Calu3 (cell line): ENCODE data around the gene GPLD1. TPM values are rescaled to one million over a fixed set of nuclear protein-coding genes. Genes with fewer than 3 reads are reported as not detected.
"Not testable (repeated sequence)": the region's sequence is repeated elsewhere in the genome, so short reads cannot be mapped to it uniquely, and the experiment has no call there.

Experiments used
- BruUV-seq: library from RNA; stranded (reverse); fragments of 400-500 nt; replicated peaks from 2 replicates; lab custom pipeline; 2021; lab: Mats Ljungman, UMichigan
- CTCF ChIA-PET: fragments of 300-600 bp; sonication (Branson Sonifier 250); formaldehyde crosslinking; loops from one replicate; lab custom pipeline; 2022; ENCODE audit warnings: antibody characterized with exemption; lab: Charles Lee
- DNase-seq: peaks from one replicate; pipeline ENCODE4 v3.0.0; 2022
- H3K27ac Mint-ChIP-seq: one replicate; pipeline ENCODE4 v1.8.0; 2022; ENCODE audit warnings: mixed read lengths; ENCODE audit not compliant: unreplicated experiment
- H3K27me3 Mint-ChIP-seq: one replicate; pipeline ENCODE4 v1.8.0; 2022; ENCODE audit warnings: mixed read lengths; ENCODE audit not compliant: unreplicated experiment
- H3K36me3 Mint-ChIP-seq: one replicate; pipeline ENCODE4 v1.8.0; 2022; ENCODE audit warnings: mild to moderate bottlenecking, moderate library complexity, mixed read lengths; ENCODE audit not compliant: insufficient read depth, unreplicated experiment
- H3K4me1 Mint-ChIP-seq: one replicate; pipeline ENCODE4 v1.8.0; 2022; ENCODE audit warnings: mild to moderate bottlenecking, low read depth, mixed read lengths; ENCODE audit not compliant: unreplicated experiment
- H3K4me3 Mint-ChIP-seq: one replicate; pipeline ENCODE4 v1.8.0; 2022; ENCODE audit warnings: mild to moderate bottlenecking, low read depth, moderate library complexity, mixed read lengths; ENCODE audit not compliant: unreplicated experiment
- H3K9me3 Mint-ChIP-seq: one replicate; pipeline ENCODE4 v1.8.0; 2022; ENCODE audit warnings: low read depth, mixed read lengths; ENCODE audit not compliant: unreplicated experiment
- CTCF ChIP-seq: fragments of 200-600 bp; IDR thresholded peaks from one replicate; pipeline ENCODE4 v1.8.0; 2022; ENCODE audit warnings: antibody characterized with exemption; ENCODE audit not compliant: unreplicated experiment
- intact Hi-C: fragments of 100-400 bp; cut with micrococcal nuclease; formaldehyde crosslinking; loops from one replicate; pipeline ENCODE4 v1.10.0; 2022; ENCODE audit not compliant: unreplicated experiment
- total RNA-seq: library from RNA; stranded (reverse); gene quantifications from 2 replicates; pipeline ENCODE4 v1.2.3, GENCODE V29; 2022

Gene GPLD1
- total RNA-seq, 1 experiment from 2014 or later, result 3.5 TPM

GRCh38 chr6:24517659-24518543 lies 28.5 kb upstream of the GPLD1 start:
- Mint-ChIP-seq H3K36me3 (no peaks in the 10 kb centered on the region), H3K9me3 (no peaks in the 10 kb centered on the region), H3K27me3 (no peaks in the 10 kb centered on the region), H3K4me1 (peaks cover 8% of the 10 kb centered on the region), H3K27ac (no peak overlapping the region), H3K4me3 (no peak overlapping the region)
- no TSS peak for BruUV-seq
- no peak for TF ChIP-seq CTCF
- DNase-seq, result no peak
- intact Hi-C loops, result no loop called here
- CTCF ChIA-PET, result interaction anchor here (0.7 kb wide), 1 partner anchor 420 kb away, joined by 3 read pairs; no protein-coding TSS in a partner anchor

- Mint-ChIP-seq H3K9me3 (no peaks in the 10 kb centered on the region), H3K27me3 (no peaks in the 10 kb centered on the region), H3K4me1 (no peaks in the 10 kb centered on the region), H3K36me3 (no peaks in the 10 kb centered on the region), H3K27ac (no peak overlapping the region), H3K4me3 (no peak overlapping the region)
- CTCF ChIA-PET, result no interaction called here
- BruUV-seq, result no TSS peak
- TF ChIP-seq CTCF, result no peak
- intact Hi-C loops, result no loop called here
- DNase-seq, result no peak
Measured at GRCh38 chr6:24513602-24514001, 24.2 kb upstream of the GPLD1 start.

GRCh38 chr6:24511976-24512375 lies 22.6 kb upstream of the GPLD1 start:
- H3K36me3 Mint-ChIP-seq, DNase-seq, BruUV-seq, H3K4me3 Mint-ChIP-seq, H3K4me1 Mint-ChIP-seq, H3K9me3 Mint-ChIP-seq, H3K27me3 Mint-ChIP-seq, H3K27ac Mint-ChIP-seq, intact Hi-C loops: not testable (repeated sequence)
- CTCF ChIA-PET, result interaction anchor here (0.6 to 1.4 kb wide), 2 partner anchors 9 to 357 kb away, joined by 4 read pairs; no protein-coding TSS in a partner anchor

GRCh38 chr6:24506814-24507520 lies 17.6 kb upstream of the GPLD1 start:
- H3K27me3 Mint-ChIP-seq, result no peaks in the 10 kb centered on the region
- no peak for DNase-seq
- TF ChIP-seq CTCF, result no peak
- peaks cover 23% of the 10 kb centered on the region for H3K36me3 Mint-ChIP-seq
- H3K4me1 Mint-ChIP-seq, result peaks cover 31% of the 10 kb centered on the region
- intact Hi-C loops, result loop anchor here (10.0 kb wide), 1 partner anchor 222 kb away; no protein-coding TSS in a partner anchor
- CTCF ChIA-PET, result no interaction called here
- BruUV-seq, result no TSS peak
- H3K27ac Mint-ChIP-seq, result no peak overlapping the region
- H3K4me3 Mint-ChIP-seq, result no peak overlapping the region
- H3K9me3 Mint-ChIP-seq, result no peaks in the 10 kb centered on the region
